RWPE2 (cell line): ENCODE results near the gene CERS1.

ENCODE experiments used
- ATAC-seq: fragments of 200-7000 bp; cut with Tn5 transposase; 3 replicates; pipeline ENCODE4 v1.9.1; 2021; ENCODE audit warnings: low read depth
- DNase-seq: peaks from one replicate; pipeline ENCODE4 v3.0.0-alpha.2; 2020; ENCODE audit warnings: low spot score
- H3K27ac ChIP-seq: fragments of 450-650 bp; 2 replicates; pipeline ENCODE4 v1.5.1; 2017; ENCODE audit warnings: mild to moderate bottlenecking; ENCODE audit not compliant: poor library complexity, severe bottlenecking
- H3K27me3 ChIP-seq: fragments of 250-450 bp; sonication (Bioruptor Pico); 2 replicates; pipeline ENCODE4 v1.5.1; 2021; ENCODE audit warnings: mild to moderate bottlenecking, moderate library complexity; ENCODE audit not compliant: insufficient read depth, poor library complexity, severe bottlenecking
- H3K36me3 ChIP-seq: fragments of 250-450 bp; sonication (Bioruptor Pico); 2 replicates; pipeline ENCODE4 v1.5.1; 2020; ENCODE audit warnings: low read depth, mild to moderate bottlenecking, moderate library complexity
- H3K4me1 ChIP-seq: fragments of 250-450 bp; sonication (Bioruptor Pico); 2 replicates; pipeline ENCODE4 v1.5.1; 2021; ENCODE audit warnings: mild to moderate bottlenecking, moderate library complexity; ENCODE audit not compliant: insufficient read depth, poor library complexity, severe bottlenecking
- H3K4me3 ChIP-seq: fragments of 250-450 bp; sonication (Bioruptor Pico); 2 replicates; pipeline ENCODE4 v1.5.1; 2021; ENCODE audit warnings: mild to moderate bottlenecking, moderate library complexity; ENCODE audit not compliant: severe bottlenecking
- H3K9me3 ChIP-seq: fragments of 250-450 bp; sonication (Bioruptor Pico); 2 replicates; pipeline ENCODE4 v1.5.1; 2021; ENCODE audit warnings: mild to moderate bottlenecking, moderate library complexity; ENCODE audit not compliant: severe bottlenecking
- TF ChIP-seq, protein P1 (sequence below): fragments of 450-650 bp; IDR thresholded peaks from one replicate; pipeline ENCODE4 v1.5.1; 2017; ENCODE audit warnings: mild to moderate bottlenecking, moderate library complexity; ENCODE audit not compliant: poor library complexity, severe bottlenecking

CERS1 gene

GRCh38 chr19:18867751-18868150, 28.2 kb downstream of the CERS1 start:
- Histone ChIP-seq H3K27me3 (no peaks in the 10 kb centered on the region), H3K4me1 (no peaks in the 10 kb centered on the region), H3K9me3 (no peaks in the 10 kb centered on the region), H3K27ac (no peak overlapping the region), H3K4me3 (no peak overlapping the region), H3K36me3 (peaks cover 44% of the 10 kb centered on the region)
- ATAC-seq (no peak), DNase-seq (peak; percentile 46)
- TF ChIP-seq, protein P1, sequence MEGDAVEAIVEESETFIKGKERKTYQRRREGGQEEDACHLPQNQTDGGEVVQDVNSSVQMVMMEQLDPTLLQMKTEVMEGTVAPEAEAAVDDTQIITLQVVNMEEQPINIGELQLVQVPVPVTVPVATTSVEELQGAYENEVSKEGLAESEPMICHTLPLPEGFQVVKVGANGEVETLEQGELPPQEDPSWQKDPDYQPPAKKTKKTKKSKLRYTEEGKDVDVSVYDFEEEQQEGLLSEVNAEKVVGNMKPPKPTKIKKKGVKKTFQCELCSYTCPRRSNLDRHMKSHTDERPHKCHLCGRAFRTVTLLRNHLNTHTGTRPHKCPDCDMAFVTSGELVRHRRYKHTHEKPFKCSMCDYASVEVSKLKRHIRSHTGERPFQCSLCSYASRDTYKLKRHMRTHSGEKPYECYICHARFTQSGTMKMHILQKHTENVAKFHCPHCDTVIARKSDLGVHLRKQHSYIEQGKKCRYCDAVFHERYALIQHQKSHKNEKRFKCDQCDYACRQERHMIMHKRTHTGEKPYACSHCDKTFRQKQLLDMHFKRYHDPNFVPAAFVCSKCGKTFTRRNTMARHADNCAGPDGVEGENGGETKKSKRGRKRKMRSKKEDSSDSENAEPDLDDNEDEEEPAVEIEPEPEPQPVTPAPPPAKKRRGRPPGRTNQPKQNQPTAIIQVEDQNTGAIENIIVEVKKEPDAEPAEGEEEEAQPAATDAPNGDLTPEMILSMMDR: no peak

DNA sequence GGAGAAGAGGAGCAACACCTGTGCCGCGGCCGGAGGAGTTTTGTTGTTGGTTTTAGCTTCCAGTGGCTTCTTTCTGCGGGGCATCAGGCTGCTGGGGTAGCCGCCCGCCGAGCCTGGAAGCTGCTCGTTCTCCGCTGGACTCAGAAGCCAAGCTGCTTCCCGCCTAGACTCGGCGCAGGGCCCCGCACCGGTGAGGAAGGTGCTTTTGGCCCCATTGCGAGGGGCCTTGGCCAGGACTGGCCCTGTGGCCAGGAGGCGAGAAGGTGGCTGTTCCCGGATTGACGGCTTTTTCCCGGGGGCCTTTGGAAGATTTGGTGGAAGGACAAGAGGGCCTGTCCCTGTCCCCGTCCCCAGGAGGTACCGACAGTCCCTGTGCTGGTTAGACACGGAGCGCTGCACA, 28.8 kb downstream of the CERS1 start:
- ATAC-seq (no peak), DNase-seq (peak; percentile 44)
- TF ChIP-seq, protein P1: no peak
- Histone ChIP-seq H3K27ac (no peak overlapping the region), H3K36me3 (peaks cover 50% of the 10 kb centered on the region), H3K9me3 (no peaks in the 10 kb centered on the region), H3K4me3 (no peak overlapping the region), H3K27me3 (no peaks in the 10 kb centered on the region), H3K4me1 (peaks cover 4% of the 10 kb centered on the region)

DNA sequence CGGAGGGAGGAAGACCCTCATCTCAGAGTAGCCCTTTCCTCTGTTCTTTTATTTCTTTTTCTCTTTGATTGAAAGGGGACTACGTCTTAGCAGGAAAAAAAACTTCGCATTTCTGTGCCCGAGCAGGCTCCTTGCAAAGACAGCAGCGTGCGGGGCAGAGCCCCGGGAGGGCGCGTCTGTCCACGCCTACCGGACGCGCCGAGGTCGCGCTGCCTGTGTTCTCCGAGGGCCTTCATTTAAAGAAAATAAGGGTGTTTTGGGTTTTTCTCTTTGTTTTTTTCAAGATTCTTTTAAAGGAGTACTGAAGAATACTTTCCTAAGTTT, 29.2 kb downstream of the CERS1 start:
- no peaks in the 10 kb centered on the region for H3K27me3 ChIP-seq
- no peaks in the 10 kb centered on the region for H3K9me3 ChIP-seq
- TF ChIP-seq, protein P1: peak; percentile 77
- ATAC-seq (no peak), DNase-seq (no peak)
- no peak overlapping the region for H3K4me3 ChIP-seq
- H3K36me3 ChIP-seq: peaks cover 54% of the 10 kb centered on the region
- peaks cover 5% of the 10 kb centered on the region for H3K4me1 ChIP-seq
- no peak overlapping the region for H3K27ac ChIP-seq

- Histone ChIP-seq H3K9me3 (no peaks in the 10 kb centered on the region), H3K27ac (no peak overlapping the region), H3K27me3 (no peaks in the 10 kb centered on the region), H3K4me1 (peaks cover 5% of the 10 kb centered on the region), H3K36me3 (peaks cover 60% of the 10 kb centered on the region), H3K4me3 (no peak overlapping the region)
- TF ChIP-seq, protein P1: peak; percentile 95
- ATAC-seq: peak; percentile 74
- peak; percentile 51 for DNase-seq
Measured at GRCh38 chr19:18865973-18866799, 29.8 kb downstream of the CERS1 start.
